ENCODE measurements around the gene GMCL2.

The GMCL2 gene

DNA sequence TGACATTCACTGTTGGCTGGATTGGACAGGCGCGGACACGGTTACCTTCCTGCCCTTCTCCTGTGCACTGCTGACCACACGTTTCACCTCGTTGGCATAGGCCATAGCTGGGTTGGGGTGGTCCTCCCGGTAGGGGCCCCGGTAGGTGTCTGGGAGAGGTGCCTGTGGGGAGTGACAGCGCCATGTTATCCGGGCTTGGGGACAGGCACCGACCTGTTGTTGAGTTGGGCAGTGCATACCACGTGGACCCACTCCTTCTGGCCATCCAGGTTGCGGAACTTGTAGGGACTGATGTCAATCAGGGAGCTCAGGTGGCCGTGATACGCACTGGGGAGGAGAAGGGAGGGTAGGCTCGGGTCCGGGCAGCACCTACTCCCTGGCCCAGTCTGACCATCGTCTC, 37.2 kb upstream of the GMCL2 start:
- H4K20me1 ChIP-seq (ENCODE audit: low read depth, low read length) = no peaks in the 10 kb centered on the region
- no peak overlapping the region for H2AFZ ChIP-seq (ENCODE audit: low read depth, low read length, severe bottlenecking)
- H3K9me3 ChIP-seq (ENCODE audit: insufficient read depth, low read length) = no peaks in the 10 kb centered on the region
- H3K9me2 ChIP-seq (replicated peaks; ENCODE audit: insufficient read depth, low read length) = no peaks in the 10 kb centered on the region
- 0 out of 2 replicates have a peak, but pooled peaks cover 5% of the 10 kb centered on the region for H3K79me2 ChIP-seq (ENCODE audit: insufficient read depth, low read length)
- no peak overlapping the region for H3K4me2 ChIP-seq (ENCODE audit: low read depth, low read length, poor library complexity, severe bottlenecking)
- H3K9ac ChIP-seq (ENCODE audit: low read length) = no peak overlapping the region
- no peaks in the 10 kb centered on the region; the same call in 1 of the 2 replicates for H3K36me3 ChIP-seq (ENCODE audit: low read length)
- TF ChIP-seq CTCF (IDR thresholded peaks at IDR 0.05; ENCODE audit: insufficient read depth, low read length, poor library complexity, severe bottlenecking) (no peak), EZH2phosphoT487 (conservative IDR thresholded peaks at IDR 0.05; ENCODE audit: low read length) (no peak)
- no peak overlapping the region for H3K27ac ChIP-seq (ENCODE audit: low read depth, low read length)
- H3K27me3 ChIP-seq (ENCODE audit: low read length) = no peaks in the 10 kb centered on the region
- H3F3A ChIP-seq (ENCODE audit: insufficient read depth) = peaks cover 4% of the 10 kb centered on the region; the same call in 1 of the 2 replicates
- H3K4me3 ChIP-seq (ENCODE audit: insufficient read depth, low read length, poor library complexity, severe bottlenecking) = no peak overlapping the region

DNA sequence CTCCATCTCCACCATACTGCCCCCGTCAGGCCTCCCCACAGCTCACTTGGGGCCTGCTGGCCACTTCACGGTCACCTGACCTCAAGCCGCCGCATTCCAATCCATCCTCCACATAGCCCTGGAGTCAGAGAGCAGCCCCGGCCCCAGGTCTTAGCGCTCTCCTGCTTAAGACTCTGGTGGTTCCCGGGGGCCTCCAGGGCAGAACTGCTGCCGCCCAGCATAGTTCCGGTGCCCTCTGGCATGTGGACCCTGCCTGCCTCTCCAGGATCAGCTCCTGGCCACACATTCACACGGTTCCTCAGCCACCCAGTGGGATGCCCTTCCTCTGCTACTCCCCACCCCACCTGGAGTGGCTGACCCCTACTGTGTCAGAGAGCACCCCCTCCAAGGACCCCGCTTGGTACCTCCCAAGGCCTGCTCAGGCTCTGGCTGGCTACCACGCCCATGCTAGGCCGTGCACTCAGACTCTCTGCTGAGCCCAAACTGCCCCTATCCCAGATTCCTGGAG, 36.7 kb upstream of the GMCL2 start:
- Histone ChIP-seq H3K9me3 (ENCODE audit: insufficient read depth, low read length) (no peaks in the 10 kb centered on the region), H2AFZ (ENCODE audit: low read depth, low read length, severe bottlenecking) (no peak overlapping the region), H3K27me3 (ENCODE audit: low read length) (no peaks in the 10 kb centered on the region), H3K36me3 (ENCODE audit: low read length) (peaks cover under 1% of the 10 kb centered on the region; the same call in 1 of the 2 replicates), H3F3A (ENCODE audit: insufficient read depth) (peaks cover 8% of the 10 kb centered on the region; the same call in 1 of the 2 replicates), H3K27ac (ENCODE audit: low read depth, low read length) (no peak overlapping the region), H3K9ac (ENCODE audit: low read length) (no peak overlapping the region), H3K9me2 (replicated peaks; ENCODE audit: insufficient read depth, low read length) (no peaks in the 10 kb centered on the region), H3K4me2 (ENCODE audit: low read depth, low read length, poor library complexity, severe bottlenecking) (no peak overlapping the region), H4K20me1 (ENCODE audit: low read depth, low read length) (no peaks in the 10 kb centered on the region), H3K4me3 (ENCODE audit: insufficient read depth, low read length, poor library complexity, severe bottlenecking) (no peak overlapping the region), H3K79me2 (ENCODE audit: insufficient read depth, low read length) (0 out of 2 replicates have a peak, but pooled peaks cover 3% of the 10 kb centered on the region)
- TF ChIP-seq CTCF (IDR thresholded peaks at IDR 0.05; ENCODE audit: insufficient read depth, low read length, poor library complexity, severe bottlenecking) (no peak), EZH2phosphoT487 (conservative IDR thresholded peaks at IDR 0.05; ENCODE audit: low read length) (no peak)

GRCh38 chr5:178223196-178223773, 36.1 kb upstream of the GMCL2 start:
- no peak for TF ChIP-seq CTCF (IDR thresholded peaks at IDR 0.05; ENCODE audit: insufficient read depth, low read length, poor library complexity, severe bottlenecking)
- TF ChIP-seq EZH2phosphoT487 (conservative IDR thresholded peaks at IDR 0.05; ENCODE audit: low read length) = no peak
- H4K20me1 ChIP-seq (ENCODE audit: low read depth, low read length) = no peaks in the 10 kb centered on the region
- H2AFZ ChIP-seq (ENCODE audit: low read depth, low read length, severe bottlenecking) = no peak overlapping the region
- H3K4me3 ChIP-seq (ENCODE audit: insufficient read depth, low read length, poor library complexity, severe bottlenecking) = no peak overlapping the region
- peaks cover 5% of the 10 kb centered on the region for H3K36me3 ChIP-seq (ENCODE audit: low read length)
- no peak overlapping the region for H3K4me2 ChIP-seq (ENCODE audit: low read depth, low read length, poor library complexity, severe bottlenecking)
- no peaks in the 10 kb centered on the region for H3K9me2 ChIP-seq (replicated peaks; ENCODE audit: insufficient read depth, low read length)
- H3K9ac ChIP-seq (ENCODE audit: low read length) = no peak overlapping the region
- no peaks in the 10 kb centered on the region for H3K79me2 ChIP-seq (ENCODE audit: insufficient read depth, low read length)
- H3K9me3 ChIP-seq (ENCODE audit: insufficient read depth, low read length) = no peaks in the 10 kb centered on the region
- no peaks in the 10 kb centered on the region for H3K27me3 ChIP-seq (ENCODE audit: low read length)
- H3K27ac ChIP-seq (ENCODE audit: low read depth, low read length) = no peak overlapping the region
- peaks cover 14% of the 10 kb centered on the region; the same call in 1 of the 2 replicates for H3F3A ChIP-seq (ENCODE audit: insufficient read depth)
